COR-L47 (cell line): ENCODE measurements around the gene PSMB8.
"Not testable (repeated sequence)": the region's sequence is repeated elsewhere in the genome, so short reads cannot be mapped to it uniquely, and the experiment has no call there.

ENCODE experiments used
- DNase-seq: peaks from one replicate; lab custom pipeline; 2025; lab: John Stamatoyannopoulos, UW

PSMB8 gene

GRCh38 chr6:32836873-32837272, 7.0 kb downstream of the PSMB8 start:
- no peak for DNase-seq

GRCh38 chr6:32835167-32835893, 8.5 kb downstream of the PSMB8 start:
- no peak for DNase-seq

- no peak for DNase-seq
These were observed 10.2 kb downstream of the PSMB8 start for GRCh38 chr6:32833664-32834063.

- no peak for DNase-seq
These were observed 11.3 kb downstream of the PSMB8 start for GRCh38 chr6:32832535-32832934.

- no peak for DNase-seq
These were observed 12.9 kb downstream of the PSMB8 start for GRCh38 chr6:32830936-32831335.

GRCh38 chr6:32830017-32830416, 13.8 kb downstream of the PSMB8 start:
- no peak for DNase-seq

- DNase-seq = no peak
These were observed 14.4 kb downstream of the PSMB8 start for GRCh38 chr6:32829495-32829894.

GRCh38 chr6:32827025-32827424, 16.8 kb downstream of the PSMB8 start:
- no peak for DNase-seq

GRCh38 chr6:32825966-32826365, 17.9 kb downstream of the PSMB8 start:
- peak; percentile 12 for DNase-seq

- DNase-seq = no peak
These were observed 24.1 kb downstream of the PSMB8 start for GRCh38 chr6:32819729-32820128.

GRCh38 chr6:32818867-32819266, 25.0 kb downstream of the PSMB8 start:
- no peak for DNase-seq

GRCh38 chr6:32816746-32817204, 27.1 kb downstream of the PSMB8 start, which contains the start of gene HLA-DOB:
HLA-DOB (minus strand) TSS chr6:32817002; CDS start chr6:32816951, 51 bp downstream.
- no peak for DNase-seq

- DNase-seq = no peak
These were observed 27.9 kb downstream of the PSMB8 start for GRCh38 chr6:32815996-32816395.

- DNase-seq = no peak
These were observed 28.7 kb downstream of the PSMB8 start for GRCh38 chr6:32815115-32815514.

- no peak for DNase-seq
These were observed 29.7 kb downstream of the PSMB8 start for GRCh38 chr6:32814145-32814544.

- DNase-seq = no peak
These were observed 34.7 kb downstream of the PSMB8 start for GRCh38 chr6:32809171-32809570.

GRCh38 chr6:32807020-32807580, 36.7 kb downstream of the PSMB8 start:
- DNase-seq = peak; percentile 6

GRCh38 chr6:32805404-32805803, 38.4 kb downstream of the PSMB8 start:
- DNase-seq = not testable (repeated sequence)

- no peak for DNase-seq
These were observed 40.4 kb downstream of the PSMB8 start for GRCh38 chr6:32803416-32803815.

- DNase-seq = no peak
These were observed 44.1 kb downstream of the PSMB8 start for GRCh38 chr6:32799740-32800139.

GRCh38 chr6:32799168-32799567, 44.7 kb downstream of the PSMB8 start:
- DNase-seq = no peak

GRCh38 chr6:32796848-32797776, 46.7 kb downstream of the PSMB8 start:
- DNase-seq = peak; percentile 21

- DNase-seq = no peak
These were observed 49.3 kb downstream of the PSMB8 start for GRCh38 chr6:32794510-32794909.
